GM12878 (cell line): ENCODE results near the gene VEPH1.

ENCODE experiments used
- ASH2L ChIP-seq: fragments of 300-600, 200-600 bp; sonication (generic); IDR thresholded peaks from 2 replicates; pipeline ENCODE4 v1.6.1; 2017; ENCODE audit warnings: low read depth, mild to moderate bottlenecking, borderline replicate concordance
- CEBPB ChIP-seq, 2 experiments: fragments of 150-350 bp in 1 of 2; IDR thresholded peaks; 2 replicates each; pipeline ENCODE4 v1.6.1; 2012 to 2014; ENCODE audit warnings: low read depth in 2 of 2, low read length in 2 of 2, borderline replicate concordance in 1 of 2, inconsistent platforms in 1 of 2
- CTCF ChIP-seq, 3 experiments: IDR thresholded peaks in 2 of 3; conservative IDR thresholded peaks in 1 of 3; 2 replicates each; pipeline ENCODE4 v1.5.1; 2011; ENCODE audit warnings: low read depth in 3 of 3, low read length in 3 of 3, mild to moderate bottlenecking in 3 of 3, control low read depth in 2 of 3, moderate library complexity in 2 of 3, inconsistent platforms in 1 of 3, mixed read lengths in 1 of 3; ENCODE audit not compliant: control insufficient read depth in 2 of 3, insufficient read depth in 1 of 3; ENCODE audit errors: extremely low read depth in 1 of 3
- EED ChIP-seq: sonication (generic); IDR thresholded peaks from 2 replicates; pipeline ENCODE4 v1.6.1; 2016; ENCODE audit warnings: antibody characterized with exemption, low read depth
- FOXK2 ChIP-seq: fragments of 450-650 bp; IDR thresholded peaks from 2 replicates; pipeline ENCODE4 v1.6.1; 2017; ENCODE audit warnings: mild to moderate bottlenecking, moderate library complexity
- GABPA ChIP-seq: IDR thresholded peaks from 2 replicates; pipeline ENCODE4 v1.6.1; 2014; ENCODE audit warnings: antibody characterized with exemption, low read depth, mild to moderate bottlenecking, inconsistent platforms
- IKZF2 ChIP-seq, 2 experiments: fragments of 450-650 bp; IDR thresholded peaks; 2 replicates each; pipeline ENCODE4 v1.6.1; 2017; ENCODE audit warnings: mild to moderate bottlenecking in 2 of 2, moderate library complexity in 2 of 2
- JUND ChIP-seq: IDR thresholded peaks from 2 replicates; pipeline ENCODE4 v1.6.1; 2012; ENCODE audit warnings: low read depth, mild to moderate bottlenecking, low read length, improper control_type of control experiment, moderate library complexity
- NFIC ChIP-seq: IDR thresholded peaks from 2 replicates; pipeline ENCODE4 v1.6.1; 2012; ENCODE audit warnings: low read depth, mild to moderate bottlenecking, inconsistent platforms, low read length, moderate library complexity
- NFYB ChIP-seq: IDR thresholded peaks from 2 replicates; pipeline ENCODE4 v1.6.1; 2011; ENCODE audit warnings: low read depth, mild to moderate bottlenecking, low read length, improper control_type of control experiment, moderate library complexity; ENCODE audit not compliant: insufficient read depth
- POLR2A ChIP-seq: IDR thresholded peaks from 2 replicates; pipeline ENCODE4 v1.6.1; 2011; ENCODE audit warnings: low read depth, mild to moderate bottlenecking, low read length
- USF1 ChIP-seq: IDR thresholded peaks from 2 replicates; pipeline ENCODE4 v1.6.1; 2011; ENCODE audit warnings: borderline replicate concordance, low read depth, mild to moderate bottlenecking, moderate library complexity, mixed read lengths, low read length; ENCODE audit not compliant: insufficient read depth; ENCODE audit errors: extremely low read length
- USF2 ChIP-seq: IDR thresholded peaks from 2 replicates; pipeline ENCODE4 v1.6.1; 2011; ENCODE audit warnings: low read depth, low read length, improper control_type of control experiment, borderline replicate concordance
- ZNF24 ChIP-seq: fragments of 450-650 bp; IDR thresholded peaks from 2 replicates; pipeline ENCODE4 v1.6.1; 2017; ENCODE audit warnings: antibody characterized with exemption, mild to moderate bottlenecking

GRCh38 chr3:157285966-157286365 is 217.2 kb downstream of the VEPH1 start:
- TF ChIP-seq USF1 (no peak), NFYB (no peak), FOXK2 (no peak), CTCF (IDR thresholded peaks at IDR 0.05 in 2 of 3, conservative IDR thresholded peaks at IDR 0.05 in 1 of 3; ENCODE audit: control insufficient read depth in 2 of 3, extremely low read depth in 1 of 3, insufficient read depth in 1 of 3, low read depth in 3 of 3, low read length in 3 of 3) (no peak), USF2 (no peak), POLR2A (no peak), EED (no peak), GABPA (no peak), IKZF2 (IDR thresholded peaks at IDR 0.05) (no peak), CEBPB (IDR thresholded peaks at IDR 0.05; ENCODE audit: borderline replicate concordance in 1 of 2, low read depth in 2 of 2, low read length in 2 of 2) (no peak), JUND (no peak), ZNF24 (no peak), NFIC (no peak), ASH2L (no peak)
